Stimulated activated CD8-positive, alpha-beta memory T cell treated with anti-CD3 and anti-CD28 coated beads, Interleukin-15, amount 100 ng/mL, for 48 hours (primary cell): ENCODE results near the gene SLC24A3.

Experiments
- DNase-seq, 2 donors: peaks; one replicate each; pipeline ENCODE4 v3.0.0-alpha.2; 2020; ENCODE audit warnings: low read depth in 2 of 2

The SLC24A3 gene

DNA sequence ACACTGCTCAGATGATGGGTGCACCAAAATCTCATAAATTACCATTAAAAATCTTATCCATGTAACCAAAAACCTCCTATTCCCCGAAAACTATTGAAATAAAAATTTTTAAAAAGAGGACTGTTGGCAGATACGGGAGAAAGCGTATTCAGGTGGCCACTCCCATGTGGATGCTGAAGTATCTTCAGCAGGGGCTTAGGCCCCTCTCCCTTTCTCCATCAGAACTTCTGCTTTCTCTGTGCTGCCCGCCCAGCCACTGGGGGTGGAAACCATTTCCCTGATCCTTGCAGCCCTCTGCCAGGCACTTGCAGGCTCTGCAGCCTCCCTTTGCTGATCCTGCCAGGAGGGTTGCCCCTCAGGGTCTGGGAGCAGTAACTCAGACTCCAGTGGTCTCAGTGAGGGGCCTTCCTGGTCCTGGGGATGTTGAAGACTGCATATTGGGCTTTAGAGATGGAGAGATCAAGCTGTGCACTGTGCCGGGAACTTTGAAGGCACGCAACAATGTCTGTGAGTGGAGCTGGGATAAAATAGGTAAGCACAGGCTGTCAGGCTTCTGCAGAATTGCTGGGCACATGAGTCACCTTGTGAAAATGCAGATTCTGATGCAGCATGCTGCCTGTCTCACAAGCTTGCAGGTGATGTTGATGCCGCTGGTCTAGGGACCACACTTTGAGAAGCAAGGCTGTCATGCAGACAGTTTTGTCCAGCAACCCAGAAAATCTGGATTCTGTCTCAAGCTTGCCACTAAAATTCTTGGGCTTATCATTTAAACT lies 59.6 kb downstream of the SLC24A3 start:
- no peak for DNase-seq

DNA sequence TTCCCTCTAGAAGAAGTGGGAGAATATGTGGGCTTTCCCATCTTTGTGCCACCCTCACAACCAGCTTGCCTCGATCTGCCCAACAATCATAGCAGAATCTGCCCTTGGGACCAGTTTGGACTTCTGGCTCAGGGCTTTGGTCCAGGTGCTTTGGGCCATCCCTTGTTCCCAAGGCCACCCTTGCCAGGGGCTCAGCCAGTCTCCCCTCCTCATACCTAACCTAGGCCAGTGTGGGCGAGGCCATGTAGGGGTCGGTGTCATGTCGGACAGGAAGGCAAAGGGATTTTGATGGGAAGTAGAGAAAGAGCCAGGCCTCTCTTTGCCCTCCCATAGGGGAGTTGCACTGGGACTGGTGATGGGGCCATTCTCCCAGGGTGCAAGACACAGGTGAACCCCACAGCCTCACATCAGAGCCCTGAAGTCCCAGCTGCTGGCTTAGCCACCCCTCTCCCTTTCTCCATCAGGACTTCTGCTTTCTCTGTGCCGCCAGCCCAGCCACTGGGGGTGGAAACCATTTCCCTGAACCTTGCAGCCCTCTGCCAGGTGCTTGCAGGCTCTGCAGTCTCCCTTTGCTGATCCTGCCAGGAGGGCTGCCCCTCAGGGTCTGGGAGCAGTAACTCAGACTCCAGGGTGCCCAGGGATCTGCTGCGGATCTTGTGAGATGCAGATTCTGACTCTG lies 60.7 kb downstream of the SLC24A3 start:
- no peak for DNase-seq

DNA sequence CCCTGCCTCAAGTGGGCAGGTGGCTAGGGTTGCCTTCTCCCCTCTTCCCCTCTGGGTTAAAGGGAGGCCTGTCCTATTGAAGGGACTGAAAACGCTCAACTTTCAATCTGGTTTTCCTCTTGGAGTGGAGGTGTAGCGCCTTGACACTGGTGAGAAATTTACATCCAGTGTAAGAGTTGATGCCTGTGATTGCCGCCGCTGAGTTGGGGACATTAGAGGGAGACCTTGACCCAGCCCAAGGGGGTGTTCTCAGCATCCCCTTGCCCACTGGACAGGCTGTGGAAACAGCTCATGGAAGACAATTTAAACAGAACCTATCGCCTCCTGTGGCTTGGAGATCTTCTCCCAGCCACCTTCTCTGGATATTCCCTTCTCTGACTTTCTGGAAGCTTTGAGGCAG lies 61.6 kb downstream of the SLC24A3 start:
- no peak for DNase-seq

DNA sequence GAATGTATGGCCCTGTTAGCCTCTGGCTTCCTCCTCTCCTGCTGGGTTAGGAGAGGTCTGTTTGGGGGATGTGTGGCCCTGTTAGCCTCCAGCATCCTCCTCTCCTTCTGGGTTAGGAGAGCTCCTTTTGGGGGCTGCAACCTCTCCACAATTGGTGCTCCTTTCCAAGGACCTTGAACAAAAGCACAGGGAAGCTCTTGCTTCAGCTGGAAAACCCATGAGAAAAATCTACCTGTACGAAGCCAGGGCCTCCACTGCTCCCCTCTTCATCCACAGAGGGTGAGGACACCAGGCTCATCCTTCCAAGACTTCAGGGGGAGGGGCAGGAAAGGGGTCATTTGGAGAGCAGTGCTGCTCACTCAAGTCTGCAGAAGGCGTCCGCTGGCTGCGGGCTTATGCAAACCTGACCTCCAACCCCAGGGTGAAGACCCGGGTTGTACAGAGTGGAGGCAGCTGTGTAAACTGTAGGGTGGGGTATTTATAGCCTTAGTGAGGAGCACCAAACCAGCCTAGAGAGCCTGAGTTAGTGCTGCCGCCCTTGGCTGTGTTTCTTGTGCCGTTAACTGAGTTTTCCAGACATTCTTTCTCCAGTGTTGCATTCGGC lies 62.1 kb downstream of the SLC24A3 start:
- no peak for DNase-seq

DNA sequence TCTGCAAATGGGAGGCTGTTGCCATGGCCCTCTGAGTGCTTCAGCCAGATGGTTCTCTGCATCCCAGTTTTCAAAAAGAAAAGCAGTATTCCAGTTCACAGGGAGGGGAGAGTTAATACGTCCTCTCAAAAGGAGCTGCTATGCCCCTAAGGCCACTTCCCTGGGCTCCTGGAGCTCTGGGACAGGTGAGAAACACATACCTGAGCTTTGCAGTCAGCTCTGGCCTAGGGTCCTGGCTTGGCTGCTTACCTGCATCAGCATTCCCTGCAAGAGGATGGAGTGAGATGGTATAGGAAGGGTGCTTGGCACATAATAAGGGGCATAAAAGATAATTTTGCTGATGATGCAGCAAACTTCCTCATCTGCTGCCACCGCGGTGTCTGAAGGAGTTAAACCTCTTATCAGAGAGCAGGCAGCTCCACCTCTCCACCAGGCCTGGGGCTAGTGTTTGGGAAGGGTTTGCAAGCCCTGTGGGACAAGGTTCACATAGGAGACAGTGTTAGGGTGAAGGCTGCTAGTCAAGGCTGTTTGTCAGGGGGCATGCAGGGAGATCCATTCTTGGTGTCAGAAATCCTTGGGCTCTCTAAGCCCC lies 62.7 kb downstream of the SLC24A3 start:
- no peak for DNase-seq

DNA sequence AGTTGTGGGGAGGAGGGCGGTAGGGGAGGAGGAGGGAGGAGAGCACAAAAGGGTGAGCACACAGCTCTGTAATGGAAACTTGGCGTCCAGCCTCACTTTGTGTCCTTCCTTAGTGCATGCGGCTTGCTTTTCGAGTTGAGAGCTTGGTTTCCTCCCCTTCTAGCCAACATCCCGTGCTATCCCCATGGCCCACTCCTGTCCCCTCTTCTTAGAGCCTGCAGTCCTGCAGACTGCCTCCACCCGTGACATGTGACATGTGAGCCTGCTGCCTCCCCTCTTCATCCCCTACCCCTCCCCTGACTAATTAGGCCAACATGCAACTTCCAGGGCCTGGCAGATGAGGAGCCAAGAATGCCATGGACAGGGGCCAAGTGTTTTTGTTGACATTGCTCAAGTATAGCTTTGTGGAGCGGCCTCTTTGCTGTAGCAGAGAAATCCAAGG lies 63.2 kb downstream of the SLC24A3 start:
- no peak for DNase-seq

DNA sequence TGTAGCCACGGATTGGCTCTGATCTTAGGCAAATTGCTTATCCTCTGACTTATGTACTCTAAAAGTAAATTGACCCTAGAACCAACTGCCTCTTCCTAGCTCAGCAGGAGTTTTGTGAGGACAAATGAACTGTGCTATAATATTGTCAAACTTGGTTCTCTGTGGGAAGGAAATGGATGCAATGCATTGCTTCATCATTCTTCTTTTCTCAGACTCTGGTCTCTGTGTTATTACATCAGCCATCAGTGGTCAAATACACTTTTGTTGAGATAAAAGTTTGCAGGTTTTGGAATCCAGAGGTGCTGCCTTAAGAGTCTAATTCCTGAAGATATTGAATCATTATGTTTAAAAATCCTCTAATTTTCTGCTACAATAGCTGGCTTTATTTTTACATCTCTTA lies 64.9 kb downstream of the SLC24A3 start:
- DNase-seq = no peak

DNA sequence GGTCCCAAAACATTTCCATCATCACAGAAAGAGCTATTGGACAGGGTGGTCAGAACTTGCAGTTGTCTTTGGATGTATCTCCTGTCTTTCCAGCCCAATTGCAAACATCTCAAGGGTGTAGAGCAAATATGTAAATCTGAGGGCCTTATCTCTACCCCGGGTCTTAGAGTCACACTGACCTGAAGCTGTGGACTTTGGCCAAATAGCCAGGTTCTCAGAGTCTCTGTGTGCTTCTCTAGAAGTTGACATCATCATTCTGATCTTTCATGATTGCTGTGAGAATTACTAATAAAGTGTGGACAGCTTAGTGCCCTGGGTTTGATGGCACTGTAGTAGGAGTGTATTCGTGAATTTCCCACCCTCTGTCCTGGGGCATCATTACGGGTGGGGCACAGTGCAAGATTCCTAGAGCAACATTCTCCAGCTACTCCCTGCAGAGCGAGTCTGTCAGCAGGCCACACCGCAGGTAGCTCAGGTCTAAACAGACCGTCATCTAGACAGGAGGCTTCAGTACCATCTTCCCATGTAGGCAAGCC lies 71.1 kb downstream of the SLC24A3 start:
- DNase-seq = no peak

DNA sequence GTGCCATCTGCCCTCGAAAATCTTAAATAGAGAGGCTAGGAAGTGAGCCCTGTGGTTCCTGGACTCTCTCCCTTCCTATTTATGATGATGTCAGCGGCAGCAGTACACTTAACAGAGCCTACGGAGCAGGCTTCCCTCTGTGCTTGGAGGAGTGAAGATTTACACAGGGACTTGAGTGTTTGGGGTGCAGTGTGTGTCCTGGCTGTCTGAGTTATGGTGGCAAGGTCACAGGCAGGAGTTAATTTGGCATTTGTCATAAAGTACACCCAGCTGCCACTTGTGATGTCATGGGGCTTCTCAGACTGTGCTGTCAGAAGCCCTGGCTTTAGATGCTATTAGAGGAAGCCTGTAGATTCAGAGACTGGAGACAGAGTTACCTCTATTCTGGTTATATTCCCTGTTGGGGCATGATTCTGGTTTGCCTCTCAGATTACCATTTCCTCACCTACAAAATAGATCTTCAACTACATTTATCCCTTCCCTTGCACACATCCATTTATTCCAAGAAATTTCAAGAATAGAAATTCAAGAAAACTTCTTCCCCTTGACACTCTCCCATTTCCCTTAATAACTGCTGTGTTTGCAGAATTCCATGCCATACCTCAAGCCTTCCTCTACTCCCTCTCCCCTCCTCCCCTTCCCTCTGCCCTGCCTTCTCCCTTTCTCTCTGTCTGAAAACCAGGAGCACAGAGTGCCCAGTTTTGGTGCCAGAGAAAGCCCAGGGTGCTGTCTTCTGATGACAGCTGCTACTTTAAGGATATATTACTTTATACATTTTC lies 72.1 kb downstream of the SLC24A3 start:
- no peak for DNase-seq

DNA sequence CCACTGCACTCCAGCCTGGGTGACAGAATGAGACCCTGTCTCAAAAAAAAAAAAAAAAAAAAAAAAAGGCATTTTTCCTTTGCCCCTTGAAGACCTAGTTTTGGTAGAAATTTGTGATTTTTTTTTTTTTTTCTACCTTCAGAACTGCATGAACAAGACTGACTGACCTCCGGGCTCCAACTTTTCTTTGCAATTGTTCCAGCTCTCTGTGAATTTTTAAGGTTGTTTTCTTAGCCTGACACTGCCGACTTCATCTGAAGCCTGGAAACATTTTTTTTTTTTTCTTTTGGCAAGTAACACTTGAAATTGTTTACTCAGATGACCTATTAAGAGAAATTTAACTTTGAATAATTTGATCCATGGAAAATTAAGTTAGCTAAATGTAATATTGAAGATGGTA lies 73.0 kb downstream of the SLC24A3 start:
- DNase-seq = no peak

DNA sequence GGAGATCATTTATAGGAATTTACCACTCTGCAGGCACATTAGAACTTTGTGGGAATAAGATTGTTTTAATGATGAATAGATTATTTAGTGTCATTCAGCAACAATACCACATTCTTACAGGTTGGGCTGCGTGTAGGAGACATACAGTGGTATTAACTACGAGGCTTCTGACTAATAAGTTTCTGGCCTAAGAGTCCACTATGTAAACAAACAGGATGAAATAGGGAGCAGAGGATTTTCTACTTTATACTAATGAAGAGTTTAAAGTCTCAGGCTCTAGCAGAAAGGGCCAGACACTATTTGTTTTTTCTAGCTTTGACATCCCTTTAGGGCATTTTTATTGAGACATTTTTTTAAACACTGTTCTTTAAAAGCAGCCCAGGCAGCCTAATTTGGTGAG lies 75.6 kb downstream of the SLC24A3 start:
- no peak for DNase-seq

DNA sequence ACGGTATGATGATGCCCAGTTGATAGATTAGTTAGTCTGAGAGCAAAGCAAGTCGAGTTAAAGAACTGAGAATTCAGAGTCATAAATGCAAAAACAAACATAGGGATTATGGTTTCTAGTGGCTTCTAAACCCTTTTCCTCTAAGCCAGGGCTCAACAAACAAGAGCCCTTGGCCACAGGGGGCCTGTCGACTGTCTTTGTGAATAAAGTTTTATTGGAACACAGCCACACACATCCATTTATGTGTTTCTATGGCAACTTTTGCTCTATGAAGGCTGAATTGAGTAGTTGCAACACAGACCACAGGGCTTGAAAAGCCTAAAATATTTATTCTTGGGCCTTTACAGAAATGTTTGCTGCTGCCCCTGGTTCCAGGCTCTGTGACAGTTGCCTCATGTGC lies 76.2 kb downstream of the SLC24A3 start:
- no peak for DNase-seq

DNA sequence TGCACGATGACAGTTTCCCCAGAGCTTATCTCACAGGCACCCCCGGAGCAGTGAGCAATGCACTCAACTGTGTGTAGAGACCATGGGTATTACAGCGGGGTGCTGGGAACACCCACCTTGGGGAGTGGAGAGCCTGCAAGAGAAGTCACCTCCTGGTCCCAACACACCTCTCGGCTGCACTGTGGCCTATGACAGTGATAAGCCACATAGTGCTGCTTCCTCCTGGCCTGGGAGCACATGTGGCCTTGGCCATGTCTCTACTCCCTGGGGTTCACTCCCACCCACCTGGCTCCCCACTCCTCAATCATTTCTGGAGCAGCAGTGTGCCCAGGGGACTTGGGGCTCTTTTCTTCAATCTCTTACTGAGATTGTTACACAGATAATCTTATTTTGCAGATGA lies 77.0 kb downstream of the SLC24A3 start:
- no peak for DNase-seq

DNA sequence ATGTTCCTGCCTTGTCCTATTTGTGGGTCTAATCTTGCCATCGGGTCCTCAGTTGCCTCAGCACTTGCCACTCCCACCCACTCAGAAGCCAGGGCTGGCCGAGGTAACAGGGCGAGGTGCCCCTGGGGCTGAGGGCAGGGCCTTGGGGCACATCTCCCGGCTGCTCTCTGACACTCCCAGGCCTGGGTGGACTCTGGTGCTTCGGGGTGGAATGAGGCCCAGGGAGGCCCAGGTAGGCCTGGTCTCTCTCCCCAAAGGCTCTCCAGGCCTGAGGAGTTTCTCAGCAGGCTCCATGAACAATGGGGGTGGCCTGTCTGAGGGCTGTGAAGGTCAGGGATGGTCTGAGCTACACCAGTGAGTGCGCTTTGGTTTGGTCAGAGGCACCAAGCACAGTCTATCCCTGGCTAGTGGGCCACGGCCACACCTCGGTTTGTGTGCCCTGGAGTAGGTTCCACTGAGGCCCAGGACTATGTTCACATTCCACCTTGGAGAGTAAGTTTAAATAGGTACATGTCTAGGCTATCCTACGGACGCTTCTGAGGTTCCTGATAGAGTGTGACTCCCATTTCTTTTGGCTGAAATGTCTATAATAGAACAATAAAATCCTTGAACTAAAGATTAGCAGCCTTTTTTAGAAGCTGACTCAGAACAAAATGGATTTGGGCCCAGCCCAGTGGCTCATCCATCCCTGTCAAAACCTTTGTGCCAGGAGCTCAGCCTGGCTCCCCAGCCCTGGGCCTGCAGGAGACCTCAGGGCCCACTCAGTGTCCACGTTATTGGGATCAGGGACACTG lies 78.8 kb downstream of the SLC24A3 start:
- no peak for DNase-seq

DNA sequence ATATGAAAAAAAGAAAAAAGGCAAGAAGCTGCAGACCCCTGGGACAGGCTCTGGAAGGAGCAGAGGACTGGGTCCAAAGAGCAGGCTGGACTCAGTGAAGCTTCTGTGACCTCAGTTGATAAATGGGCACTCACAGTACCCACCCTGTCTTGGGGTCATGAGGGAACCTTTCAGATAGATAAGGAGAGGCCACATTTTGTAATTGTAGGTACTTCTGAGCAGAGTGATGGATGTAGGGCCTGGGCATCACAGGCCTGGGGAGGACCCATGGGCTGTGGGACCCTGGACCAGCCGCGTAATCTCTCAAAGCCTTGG lies 79.3 kb downstream of the SLC24A3 start:
- DNase-seq = no peak

DNA sequence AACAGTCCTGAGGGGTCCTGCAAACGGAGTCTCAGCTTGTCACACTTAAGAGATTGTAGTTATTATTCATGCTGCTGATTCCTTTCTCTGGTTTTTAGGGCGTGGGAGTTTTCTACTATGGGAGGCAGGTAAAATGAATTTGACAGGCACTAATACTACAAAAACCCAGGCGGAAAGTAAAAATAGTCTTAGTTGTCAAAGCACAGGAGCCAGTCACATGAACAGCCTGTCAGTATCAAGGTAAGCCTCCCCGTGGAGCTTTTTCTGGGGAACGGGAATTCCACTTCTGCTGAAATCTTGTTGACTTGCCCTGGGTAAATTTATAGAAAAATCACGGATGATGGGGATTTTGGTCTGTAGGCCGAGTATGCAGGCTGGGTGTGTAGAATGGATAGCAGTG lies 79.8 kb downstream of the SLC24A3 start:
- DNase-seq = no peak

DNA sequence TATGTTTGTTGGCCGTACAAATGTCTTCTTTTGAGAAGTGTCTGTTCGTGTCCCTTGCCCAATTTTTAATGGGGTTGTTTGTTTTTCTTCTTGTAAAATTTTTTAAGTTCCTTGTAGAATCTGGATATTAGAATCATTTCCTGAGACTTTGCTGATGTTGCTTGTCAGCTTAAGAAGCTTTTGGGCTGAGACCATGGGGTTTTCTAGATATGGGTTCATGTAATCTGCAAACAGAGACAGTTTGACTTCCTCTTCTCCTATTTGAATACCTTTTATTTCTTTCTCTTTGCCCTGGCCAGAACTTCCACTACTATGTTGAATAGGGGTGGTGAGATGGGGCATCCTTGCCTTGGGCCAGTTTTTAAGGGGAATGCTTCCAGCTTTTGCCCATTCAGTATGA lies 82.6 kb downstream of the SLC24A3 start:
- no peak for DNase-seq

DNA sequence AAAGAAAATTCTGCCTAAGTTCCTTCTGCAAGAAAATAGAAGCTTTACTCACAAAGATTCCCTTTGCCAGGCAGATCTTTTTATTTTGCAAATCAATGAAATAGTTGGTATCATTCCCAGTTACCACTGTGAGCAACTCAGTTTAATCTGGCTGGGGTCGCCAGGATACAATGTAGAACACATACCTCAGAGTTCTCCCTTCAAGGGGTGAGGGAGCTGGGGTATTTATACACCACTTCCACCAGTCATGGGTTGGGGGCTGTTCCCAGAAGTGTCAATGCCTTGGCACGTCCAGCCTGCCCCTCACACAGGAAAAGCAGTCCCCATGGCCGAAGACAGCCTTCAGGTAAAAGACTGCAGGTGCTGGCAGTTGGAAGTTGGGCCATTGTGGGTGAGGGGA lies 86.2 kb downstream of the SLC24A3 start:
- no peak for DNase-seq

DNA sequence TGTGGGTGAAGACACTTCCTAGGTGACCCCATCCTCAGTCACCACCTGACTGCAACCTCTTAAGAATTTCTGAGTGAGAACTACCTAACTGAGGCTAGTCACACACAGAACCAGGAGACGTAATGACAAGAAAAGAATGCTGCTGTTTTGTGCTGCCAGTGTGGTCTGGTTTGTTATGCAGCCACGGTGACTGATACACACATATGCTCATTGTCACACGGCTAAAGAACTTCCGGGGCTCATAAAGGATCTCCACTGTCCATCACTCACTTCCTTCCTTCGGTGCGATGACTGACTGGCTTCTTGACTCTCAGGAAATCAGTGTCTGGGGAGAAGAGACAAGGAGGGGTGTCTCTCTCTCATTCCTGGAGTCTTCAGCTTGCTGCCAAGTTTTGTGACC lies 88.0 kb downstream of the SLC24A3 start:
- no peak for DNase-seq

DNA sequence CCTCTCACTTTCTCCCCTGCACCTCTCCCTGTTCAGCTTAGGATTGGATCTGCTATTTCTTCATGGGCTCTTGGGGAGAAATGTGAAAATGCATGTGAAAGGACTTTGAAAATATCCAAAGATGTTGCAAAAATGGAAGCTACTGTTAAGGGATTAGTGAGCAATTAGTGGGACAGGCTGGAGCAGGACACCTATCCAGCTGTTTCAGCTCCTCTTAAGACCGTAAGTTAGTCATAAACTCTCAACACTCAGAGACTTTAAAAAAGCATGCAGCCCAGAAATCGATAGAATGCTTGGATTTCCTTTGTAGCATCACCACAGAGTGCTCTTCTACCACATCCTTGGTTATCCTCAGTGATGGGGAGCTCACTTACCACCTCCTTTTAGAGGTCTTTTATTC lies 88.7 kb downstream of the SLC24A3 start:
- no peak for DNase-seq

DNA sequence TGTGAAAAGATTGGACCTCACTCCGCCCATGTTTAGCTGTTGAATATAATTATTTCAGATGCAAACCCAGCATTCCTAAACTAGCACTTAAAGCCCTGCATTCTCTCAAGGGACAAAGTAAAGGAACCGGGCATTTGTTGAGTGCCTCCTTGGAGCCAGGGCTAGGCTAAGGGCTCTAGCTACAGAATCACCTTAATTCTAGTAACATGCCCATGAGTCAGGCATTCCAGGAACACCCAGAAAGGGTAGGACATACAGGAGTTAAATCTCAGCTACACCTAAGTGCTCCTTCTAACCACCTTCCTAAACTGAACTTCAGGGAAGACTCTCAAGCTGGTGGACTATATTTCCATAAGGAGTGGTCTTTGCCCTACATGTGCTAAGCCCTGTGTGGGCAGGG lies 89.4 kb downstream of the SLC24A3 start:
- DNase-seq = no peak
